ENCODE results near the gene TTC16.
"Not testable (repeated sequence)": the region's sequence is repeated elsewhere in the genome, so short reads cannot be mapped to it uniquely, and the experiment has no call there.

Gene TTC16

GRCh38 chr9:127742435-127743088 is 26.7 kb downstream of the TTC16 start:
- peak in 3 of 14 donors; percentile 3 to 86 (median 12) for DNase-seq

GRCh38 chr9:127744398-127745110 is 28.7 kb downstream of the TTC16 start:
- DNase-seq = no peak

DNA sequence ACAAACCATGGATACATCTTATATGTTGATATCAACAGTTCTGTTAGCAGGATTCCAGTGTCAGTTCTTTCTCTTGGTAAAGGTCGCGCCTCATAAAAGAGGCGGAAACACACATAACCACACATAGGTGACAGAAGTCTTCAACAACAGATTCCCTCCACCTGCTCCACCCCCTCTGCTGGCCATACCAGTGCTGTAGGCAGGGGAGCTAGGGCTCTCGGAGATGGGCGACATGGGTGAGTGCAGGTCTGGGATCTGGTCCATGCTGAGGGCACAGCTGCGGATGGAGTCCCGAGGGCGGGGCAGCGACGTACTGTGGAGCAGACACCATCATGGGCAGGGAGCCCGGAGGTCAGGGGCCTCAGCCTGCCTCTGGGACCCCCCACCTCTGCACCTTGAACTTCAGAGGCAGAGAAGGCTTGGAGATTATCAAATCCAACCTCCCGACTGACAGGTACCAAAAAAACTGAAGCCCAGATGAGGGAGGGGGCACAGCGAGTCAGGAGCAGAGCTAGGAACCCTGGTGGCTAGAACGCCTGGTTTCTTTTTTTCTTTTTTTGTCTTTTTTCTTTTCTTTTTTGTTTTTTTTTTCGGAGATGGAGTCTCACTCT is 31.2 kb downstream of the TTC16 start:
- no peak for DNase-seq

GRCh38 chr9:127749090-127749787 is 33.4 kb downstream of the TTC16 start:
- DNase-seq = no peak

- DNase-seq = no peak
Measured at GRCh38 chr9:127751269-127752054, 35.6 kb downstream of the TTC16 start.

GRCh38 chr9:127753148-127753547 is 37.3 kb downstream of the TTC16 start:
- DNase-seq = no peak

DNA sequence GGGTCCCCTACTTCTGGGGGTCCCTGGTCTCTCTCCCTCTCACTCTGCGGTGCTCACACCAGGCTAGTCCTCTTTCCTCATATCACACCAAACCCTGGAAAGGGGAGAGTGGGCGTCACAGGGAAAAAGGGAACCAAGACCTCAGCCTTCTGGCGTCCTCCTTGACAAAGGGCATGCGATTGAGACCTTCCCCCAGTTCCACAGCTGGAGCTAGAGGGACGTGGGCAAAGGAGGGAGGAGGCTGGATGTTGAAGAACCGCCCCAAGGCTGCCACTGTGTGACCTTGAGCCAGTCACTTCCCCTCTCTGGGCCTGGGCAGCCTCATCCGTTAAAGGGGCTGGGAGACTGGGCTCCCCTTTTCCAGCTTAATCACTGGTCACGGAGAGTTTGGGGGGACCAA is 37.7 kb downstream of the TTC16 start:
- DNase-seq = no peak

GRCh38 chr9:127754099-127755060 is 38.5 kb downstream of the TTC16 start:
- peak in 4 of 14 donors; percentile 14 to 85 (median 36) for DNase-seq

- DNase-seq = peak in 1 of 14 donors; percentile 48
Measured at GRCh38 chr9:127755061-127756060, 39.5 kb downstream of the TTC16 start.

DNA sequence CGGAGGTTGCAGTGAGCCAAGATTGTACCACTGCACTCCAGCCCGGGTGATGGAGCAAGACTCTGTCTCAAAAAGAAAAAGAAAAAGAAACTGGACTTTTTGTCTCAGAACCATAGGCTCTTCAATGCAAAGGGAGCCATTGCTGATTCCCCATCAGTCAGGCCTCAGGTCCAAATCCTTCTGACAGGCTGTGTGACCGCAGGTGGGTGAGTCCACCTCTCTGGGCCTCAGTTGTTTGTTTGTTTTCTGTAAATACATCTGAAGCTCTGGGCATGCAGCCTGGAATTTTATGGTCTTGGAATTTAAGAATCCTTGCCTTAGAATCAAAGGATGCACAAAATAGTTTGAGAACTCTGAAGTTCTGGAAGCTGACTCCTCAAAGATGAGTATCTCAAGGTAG is 40.4 kb downstream of the TTC16 start:
- DNase-seq = no peak

GRCh38 chr9:127756776-127757175 is 40.9 kb downstream of the TTC16 start:
- not testable (repeated sequence) for DNase-seq

GRCh38 chr9:127758843-127759242 is 43.0 kb downstream of the TTC16 start:
- DNase-seq = no peak

- no peak for DNase-seq
Measured at GRCh38 chr9:127761061-127761460, 45.2 kb downstream of the TTC16 start.

DNA sequence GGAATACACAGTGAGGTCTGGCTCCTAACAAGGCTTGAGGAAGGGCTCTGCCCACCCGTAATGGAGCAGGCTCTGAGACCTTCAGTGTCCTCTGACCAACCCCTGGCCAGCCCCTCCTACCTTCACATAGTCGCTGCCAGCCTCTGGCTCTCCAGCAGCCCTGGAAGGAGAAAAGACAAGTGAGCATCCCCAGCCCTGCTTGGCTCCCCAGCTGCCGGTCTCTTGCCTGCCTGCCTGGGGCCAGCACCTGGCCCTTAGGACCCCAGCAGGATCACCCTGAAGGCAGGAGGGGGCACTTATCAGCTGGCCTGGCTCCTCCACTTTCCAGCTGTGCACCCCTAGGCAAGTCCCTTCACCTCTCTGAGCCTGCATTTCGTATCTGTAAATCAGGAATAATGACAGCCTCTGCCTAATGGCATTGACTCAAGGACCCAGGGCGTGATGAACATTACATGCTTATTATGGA is 45.6 kb downstream of the TTC16 start:
- DNase-seq = no peak

GRCh38 chr9:127762111-127762676 is 46.3 kb downstream of the TTC16 start:
- DNase-seq = peak in 3 of 14 donors; percentile 7 to 27 (median 7)

DNA sequence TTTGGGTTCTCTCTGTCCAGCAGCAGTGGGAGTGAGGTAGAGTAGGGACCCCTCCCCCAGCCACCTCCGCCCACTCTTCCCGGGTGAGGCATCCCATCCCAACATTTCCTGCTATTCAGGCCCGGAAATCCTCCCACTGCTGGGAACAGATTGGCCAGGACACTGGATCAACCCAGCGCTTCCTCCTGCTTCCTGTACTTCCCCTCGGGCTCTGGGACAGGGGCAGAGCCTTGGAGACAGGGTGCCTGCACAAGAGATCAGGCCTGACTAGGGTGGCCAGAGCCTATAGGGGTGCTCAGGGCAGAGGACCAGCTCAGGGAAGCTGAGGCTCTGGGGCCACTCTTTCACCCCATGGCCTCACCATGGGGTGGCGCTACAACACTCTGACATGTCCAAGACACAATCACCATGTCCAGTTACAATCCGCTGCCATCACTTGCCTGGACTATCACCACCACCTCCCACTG is 48.1 kb downstream of the TTC16 start:
- DNase-seq = peak in 4 of 14 donors; percentile 16 to 25 (median 20)

DNA sequence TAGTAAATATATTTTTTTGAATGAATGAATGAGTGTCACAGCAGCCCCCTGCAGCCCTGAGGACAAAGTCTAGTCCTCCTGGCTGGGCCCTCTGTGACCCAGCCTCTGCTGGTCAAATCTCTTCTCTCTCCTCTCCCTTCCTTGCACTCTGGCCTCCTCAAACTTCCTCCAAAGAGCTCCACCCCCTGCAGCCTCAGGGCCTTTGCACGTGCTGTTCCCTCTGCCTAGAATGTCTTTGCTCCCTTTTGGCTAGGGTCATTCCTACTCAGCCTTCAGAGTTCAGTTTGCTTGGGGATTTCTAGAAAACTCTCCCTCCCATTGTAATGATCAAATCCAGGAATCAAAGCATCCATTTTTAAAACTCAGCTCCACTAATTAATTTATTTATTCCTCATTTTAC is 49.5 kb downstream of the TTC16 start:
- no peak for DNase-seq

DNA sequence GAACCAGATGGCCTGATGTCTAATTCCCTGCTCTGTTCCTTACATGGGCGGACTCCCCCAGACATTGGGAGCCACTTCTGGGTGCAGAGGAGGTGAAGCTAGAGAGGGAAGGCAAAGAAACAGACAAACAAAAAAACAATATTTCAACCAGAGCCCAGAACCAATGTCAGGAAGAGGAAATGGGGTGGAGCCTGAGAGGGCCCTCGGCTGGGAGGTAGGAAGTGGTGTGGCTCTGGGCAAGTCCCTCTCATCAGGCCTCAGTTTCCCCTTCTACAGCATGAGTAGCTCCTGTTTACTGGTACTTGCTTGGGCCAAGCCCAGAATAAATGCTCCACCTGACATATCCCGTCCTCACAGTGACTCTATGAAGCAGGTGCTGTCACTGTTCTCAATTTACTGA is 51.5 kb downstream of the TTC16 start:
- DNase-seq = no peak

DNA sequence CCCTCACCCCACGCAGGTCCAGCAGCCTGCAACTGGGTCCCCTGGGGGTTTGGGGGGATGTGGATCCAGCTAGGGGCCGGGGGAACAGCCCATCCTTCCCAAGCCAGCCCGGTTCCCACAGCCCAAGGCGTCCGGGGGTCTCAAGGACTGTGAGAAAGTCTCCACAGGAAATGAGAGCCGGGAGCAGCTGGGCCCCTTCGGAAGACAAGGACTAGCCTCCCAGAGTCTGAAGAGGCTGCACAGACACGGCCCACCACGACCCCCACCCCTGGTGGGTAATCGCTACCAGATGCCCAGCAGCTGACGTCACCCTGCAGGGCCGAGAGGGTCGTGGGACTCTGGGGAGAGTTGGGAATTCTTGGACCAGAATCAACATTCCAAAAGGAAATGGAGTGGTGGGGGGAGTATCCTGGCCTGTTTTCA is 52.0 kb downstream of the TTC16 start:
- DNase-seq = no peak
